Astrocyte (in vitro differentiated cells and primary cell): ENCODE measurements around the gene ASPG. TPM values are rescaled to one million over a fixed set of nuclear protein-coding genes. Genes with fewer than 3 reads are reported as not detected.
A peak's percentile ranks its signal among the peaks of the same experiment; 100 is the strongest.

Experiments
- DNase-seq: peaks from one replicate; pipeline ENCODE4 v3.0.0-alpha.2; 2010; ENCODE audit warnings: low read depth
- FAIRE-seq: peaks from 2 replicates; lab custom pipeline; 2011; peaks lifted over from hg19 to GRCh38; lab: Jason Lieb, UNC
- H2AFZ ChIP-seq: 2 replicates; pipeline ENCODE4 v1.6.0; 2012; ENCODE audit warnings: low read depth, low read length, inconsistent platforms
- H3K27ac ChIP-seq: 2 replicates; pipeline ENCODE4 v1.5.1; 2011; ENCODE audit warnings: low read depth, low read length, inconsistent platforms
- H3K27me3 ChIP-seq: 2 replicates; pipeline ENCODE4 v1.6.0; 2011; ENCODE audit warnings: low read length, inconsistent platforms; ENCODE audit not compliant: insufficient read depth
- H3K36me3 ChIP-seq: 2 replicates; pipeline ENCODE4 v1.5.1; 2011; ENCODE audit warnings: low read length, inconsistent platforms; ENCODE audit not compliant: insufficient read depth
- H3K4me1 ChIP-seq: 2 replicates; pipeline ENCODE4 v1.5.1; 2011; ENCODE audit warnings: low read length, inconsistent platforms; ENCODE audit not compliant: insufficient read depth
- H3K4me2 ChIP-seq: 2 replicates; pipeline ENCODE4 v1.6.0; 2012; ENCODE audit warnings: low read length, inconsistent platforms
- H3K4me3 ChIP-seq: 2 replicates; pipeline ENCODE4 v1.5.1; 2011; ENCODE audit warnings: low read depth, mild to moderate bottlenecking, low read length, inconsistent platforms; ENCODE audit not compliant: insufficient read depth
- H3K79me2 ChIP-seq: 2 replicates; pipeline ENCODE4 v1.6.0; 2012; ENCODE audit warnings: mild to moderate bottlenecking, low read length, inconsistent platforms; ENCODE audit not compliant: insufficient read depth
- H3K9ac ChIP-seq: 2 replicates; pipeline ENCODE4 v1.6.0; 2012; ENCODE audit warnings: mild to moderate bottlenecking, low read length, inconsistent platforms
- H3K9me3 ChIP-seq: 2 replicates; pipeline ENCODE4 v1.5.1; 2012; ENCODE audit warnings: low read depth, mild to moderate bottlenecking, low read length, inconsistent platforms; ENCODE audit not compliant: insufficient read depth
- H4K20me1 ChIP-seq: 2 replicates; pipeline ENCODE4 v1.6.0; 2012; ENCODE audit warnings: low read length, inconsistent platforms; ENCODE audit not compliant: insufficient read depth
- H3K27ac Mint-ChIP-seq: one replicate; pipeline ENCODE4 v1.8.0; 2021; ENCODE audit warnings: mild to moderate bottlenecking, mixed read lengths; ENCODE audit not compliant: unreplicated experiment
- H3K27me3 Mint-ChIP-seq: one replicate; pipeline ENCODE4 v1.8.0; 2021; ENCODE audit warnings: low read depth, mixed read lengths; ENCODE audit not compliant: unreplicated experiment
- H3K36me3 Mint-ChIP-seq: one replicate; pipeline ENCODE4 v1.8.0; 2021; ENCODE audit warnings: low read depth, mixed read lengths; ENCODE audit not compliant: unreplicated experiment
- H3K4me1 Mint-ChIP-seq: one replicate; pipeline ENCODE4 v1.8.0; 2021; ENCODE audit warnings: low read depth, mixed read lengths; ENCODE audit not compliant: unreplicated experiment
- H3K4me3 Mint-ChIP-seq: one replicate; pipeline ENCODE4 v1.8.0; 2021; ENCODE audit warnings: mild to moderate bottlenecking, moderate library complexity, mixed read lengths; ENCODE audit not compliant: unreplicated experiment
- H3K9me3 Mint-ChIP-seq: one replicate; pipeline ENCODE4 v1.8.0; 2021; ENCODE audit warnings: mild to moderate bottlenecking, mixed read lengths; ENCODE audit not compliant: unreplicated experiment
- EZH2 ChIP-seq: IDR thresholded peaks from 2 replicates; pipeline ENCODE4 v1.6.1; 2012; ENCODE audit warnings: mild to moderate bottlenecking, low read length, inconsistent platforms; ENCODE audit not compliant: insufficient read depth
- total RNA-seq: library from RNA; stranded (reverse); gene quantifications from 2 replicates; pipeline ENCODE4 v1.2.1, GENCODE V29; 2021
- TF ChIP-seq, protein P1 (sequence below): IDR thresholded peaks from 2 replicates; pipeline ENCODE4 v1.5.1; 2011; ENCODE audit warnings: low read depth, mild to moderate bottlenecking, inconsistent platforms, low read length, moderate library complexity; ENCODE audit not compliant: insufficient read depth

ASPG gene
- total RNA-seq, 1 donor from 2014 or later = not detected

DNA sequence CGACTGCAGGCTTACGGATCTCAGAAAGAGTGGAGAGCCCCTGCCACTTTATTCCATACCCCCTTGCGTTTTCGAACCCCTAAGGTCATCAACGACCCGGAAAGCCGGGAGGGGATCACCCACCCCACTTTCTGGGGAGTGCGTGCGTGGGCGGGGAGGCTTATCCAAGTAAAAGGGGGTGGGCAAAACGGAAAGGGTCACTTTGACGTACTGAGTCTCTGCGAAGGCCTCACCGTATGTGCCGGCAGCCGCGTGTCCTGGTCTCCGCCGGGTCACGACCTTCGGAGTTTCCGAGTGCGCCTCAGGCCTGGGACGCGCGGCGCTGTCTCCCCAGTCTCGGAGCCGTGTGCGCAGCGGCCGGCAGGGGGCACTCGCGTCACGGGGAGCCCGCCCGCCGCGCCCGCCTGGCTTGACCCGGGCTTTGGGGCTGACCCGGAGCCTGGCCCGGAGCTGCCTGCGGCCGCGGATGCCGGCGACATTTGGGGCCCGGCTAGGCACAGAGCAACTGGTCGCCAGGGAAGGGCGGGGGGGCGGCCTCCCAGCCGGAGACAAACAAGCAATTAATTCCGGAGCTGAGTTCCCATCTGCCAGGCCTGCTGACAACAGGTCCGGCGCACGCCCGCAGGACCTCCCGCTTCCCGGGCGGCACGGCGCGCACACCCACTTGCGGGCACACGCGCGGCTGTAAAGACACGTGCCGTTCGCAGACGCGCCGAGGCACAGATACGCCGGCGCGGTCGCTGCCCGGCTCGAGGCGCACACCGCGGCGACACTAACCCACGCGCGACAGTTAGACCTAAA, 52.0 kb downstream of the ASPG start:
- H3K4me3 ChIP-seq = no peak overlapping the region

DNA sequence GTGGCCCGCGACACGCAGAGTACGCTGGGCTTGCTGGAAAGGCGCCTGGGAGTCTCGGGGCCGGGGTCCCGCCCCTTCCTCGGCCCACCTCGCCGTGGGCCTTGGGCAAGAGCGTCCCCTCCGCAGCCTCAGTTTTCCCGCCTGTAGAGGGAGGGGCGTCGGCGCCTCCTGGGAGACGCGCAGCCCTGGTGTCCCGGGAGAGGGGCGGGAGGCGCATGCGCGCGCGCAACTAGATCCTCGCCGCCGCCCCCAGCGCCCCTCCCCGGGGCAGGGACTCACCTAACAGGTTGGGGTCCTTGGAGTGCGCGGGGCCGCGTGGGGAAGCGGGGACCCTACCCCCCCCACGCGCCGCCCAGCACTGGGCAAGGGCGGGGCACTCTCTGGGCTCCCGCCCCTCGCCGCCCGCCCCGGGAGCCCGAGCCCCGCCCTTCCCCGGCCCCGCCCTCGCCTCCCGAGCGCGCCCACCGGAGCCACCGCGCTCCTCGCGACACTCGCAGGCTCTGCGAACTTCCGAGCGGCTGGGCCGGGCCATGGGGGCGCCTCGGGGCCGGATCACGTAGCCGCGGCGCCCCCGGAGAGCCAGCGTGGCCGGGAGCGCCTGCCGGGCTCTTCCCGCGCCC, 52.7 kb downstream of the ASPG start, which contains the start of gene KIF26A:
TSS of gene KIF26A (plus strand) at position 490 of the 620 bp plus-strand sequence. CDS start 136 bp downstream, outside the sequence.
- H3K27ac ChIP-seq = no peak within 1 kb of the TSS
- no peak for FAIRE-seq
- no peak for TF ChIP-seq EZH2
- TF ChIP-seq, protein P1, sequence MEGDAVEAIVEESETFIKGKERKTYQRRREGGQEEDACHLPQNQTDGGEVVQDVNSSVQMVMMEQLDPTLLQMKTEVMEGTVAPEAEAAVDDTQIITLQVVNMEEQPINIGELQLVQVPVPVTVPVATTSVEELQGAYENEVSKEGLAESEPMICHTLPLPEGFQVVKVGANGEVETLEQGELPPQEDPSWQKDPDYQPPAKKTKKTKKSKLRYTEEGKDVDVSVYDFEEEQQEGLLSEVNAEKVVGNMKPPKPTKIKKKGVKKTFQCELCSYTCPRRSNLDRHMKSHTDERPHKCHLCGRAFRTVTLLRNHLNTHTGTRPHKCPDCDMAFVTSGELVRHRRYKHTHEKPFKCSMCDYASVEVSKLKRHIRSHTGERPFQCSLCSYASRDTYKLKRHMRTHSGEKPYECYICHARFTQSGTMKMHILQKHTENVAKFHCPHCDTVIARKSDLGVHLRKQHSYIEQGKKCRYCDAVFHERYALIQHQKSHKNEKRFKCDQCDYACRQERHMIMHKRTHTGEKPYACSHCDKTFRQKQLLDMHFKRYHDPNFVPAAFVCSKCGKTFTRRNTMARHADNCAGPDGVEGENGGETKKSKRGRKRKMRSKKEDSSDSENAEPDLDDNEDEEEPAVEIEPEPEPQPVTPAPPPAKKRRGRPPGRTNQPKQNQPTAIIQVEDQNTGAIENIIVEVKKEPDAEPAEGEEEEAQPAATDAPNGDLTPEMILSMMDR = no peak
- DNase-seq = no peak
- peaks cover 5% of the 10 kb centered on the region for H3K4me1 ChIP-seq
- no peaks in the 10 kb centered on the region for H3K4me1 Mint-ChIP-seq
- H3K9ac ChIP-seq = no peak within 1 kb of the TSS
- peaks cover 37% of the 10 kb centered on the region for H3K27me3 Mint-ChIP-seq
- no peaks in the 10 kb centered on the region for H4K20me1 ChIP-seq
- peaks cover 25% of the 10 kb centered on the region for H3K27me3 ChIP-seq
- H3K4me2 ChIP-seq = peak within 1 kb of the TSS; percentile 75
- peak within 1 kb of the TSS; percentile 41 for H2AFZ ChIP-seq
- no peaks in the 10 kb centered on the region for H3K36me3 Mint-ChIP-seq
- H3K4me3 ChIP-seq = no peak within 1 kb of the TSS
- no peak within 1 kb of the TSS for H3K27ac Mint-ChIP-seq
- H3K4me3 Mint-ChIP-seq = peak within 1 kb of the TSS; percentile 79
- H3K36me3 ChIP-seq = no peaks in the 10 kb centered on the region
- H3K9me3 ChIP-seq = no peaks in the 10 kb centered on the region
- no peaks in the 10 kb centered on the region for H3K79me2 ChIP-seq
- no peaks in the 10 kb centered on the region for H3K9me3 Mint-ChIP-seq

More for the DNA sequence above, 52.0 kb downstream of the ASPG start:
- H3K27me3 ChIP-seq = peaks cover 25% of the 10 kb centered on the region
- H3K4me3 Mint-ChIP-seq = peak overlapping the region; percentile 79
- no peaks in the 10 kb centered on the region for H3K36me3 Mint-ChIP-seq
- H3K4me2 ChIP-seq = peak overlapping the region; percentile 75
- no peak for TF ChIP-seq EZH2
- TF ChIP-seq, protein P1 = peak; percentile 12
- no peak overlapping the region for H3K27ac Mint-ChIP-seq
- no peaks in the 10 kb centered on the region for H3K79me2 ChIP-seq
- DNase-seq (no peak), FAIRE-seq (no peak)
- peaks cover 34% of the 10 kb centered on the region for H3K27me3 Mint-ChIP-seq
- H3K4me1 Mint-ChIP-seq = no peaks in the 10 kb centered on the region
- no peaks in the 10 kb centered on the region for H3K9me3 ChIP-seq
- H2AFZ ChIP-seq = peak overlapping the region; percentile 41
- H3K36me3 ChIP-seq = no peaks in the 10 kb centered on the region
- no peaks in the 10 kb centered on the region for H3K9me3 Mint-ChIP-seq
- H3K9ac ChIP-seq = no peak overlapping the region
- H3K4me1 ChIP-seq = peaks cover 5% of the 10 kb centered on the region
- no peak overlapping the region for H3K27ac ChIP-seq
- H4K20me1 ChIP-seq = no peaks in the 10 kb centered on the region
